ENCODE data around the gene MED26. TPM values are rescaled to one million over a fixed set of nuclear protein-coding genes. Genes with fewer than 3 reads are reported as not detected.

Gene MED26
- total RNA-seq, 1 donor from 2014 or later: 11.2 TPM

GRCh38 chr19:16571822-16572331, 56.1 kb downstream of the MED26 start:
- peaks cover 15% of the 10 kb centered on the region for H3K4me1 Mint-ChIP-seq (ENCODE audit: low read depth)
- H3K4me3 Mint-ChIP-seq (ENCODE audit: low read depth): peak overlapping the region; percentile 75
- no peak for DNase-seq (ENCODE audit: low spot score, unreplicated experiment)
- no peaks in the 10 kb centered on the region for H3K9me3 Mint-ChIP-seq (ENCODE audit: low read depth)
- peak overlapping the region; percentile 83 for H3K27ac Mint-ChIP-seq
- TF ChIP-seq, protein P1, sequence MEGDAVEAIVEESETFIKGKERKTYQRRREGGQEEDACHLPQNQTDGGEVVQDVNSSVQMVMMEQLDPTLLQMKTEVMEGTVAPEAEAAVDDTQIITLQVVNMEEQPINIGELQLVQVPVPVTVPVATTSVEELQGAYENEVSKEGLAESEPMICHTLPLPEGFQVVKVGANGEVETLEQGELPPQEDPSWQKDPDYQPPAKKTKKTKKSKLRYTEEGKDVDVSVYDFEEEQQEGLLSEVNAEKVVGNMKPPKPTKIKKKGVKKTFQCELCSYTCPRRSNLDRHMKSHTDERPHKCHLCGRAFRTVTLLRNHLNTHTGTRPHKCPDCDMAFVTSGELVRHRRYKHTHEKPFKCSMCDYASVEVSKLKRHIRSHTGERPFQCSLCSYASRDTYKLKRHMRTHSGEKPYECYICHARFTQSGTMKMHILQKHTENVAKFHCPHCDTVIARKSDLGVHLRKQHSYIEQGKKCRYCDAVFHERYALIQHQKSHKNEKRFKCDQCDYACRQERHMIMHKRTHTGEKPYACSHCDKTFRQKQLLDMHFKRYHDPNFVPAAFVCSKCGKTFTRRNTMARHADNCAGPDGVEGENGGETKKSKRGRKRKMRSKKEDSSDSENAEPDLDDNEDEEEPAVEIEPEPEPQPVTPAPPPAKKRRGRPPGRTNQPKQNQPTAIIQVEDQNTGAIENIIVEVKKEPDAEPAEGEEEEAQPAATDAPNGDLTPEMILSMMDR (IDR thresholded peaks at IDR 0.05; ENCODE audit: unreplicated experiment): no peak
- peaks cover 6% of the 10 kb centered on the region for H3K36me3 Mint-ChIP-seq (ENCODE audit: insufficient read depth)
- no peaks in the 10 kb centered on the region for H3K27me3 Mint-ChIP-seq

DNA sequence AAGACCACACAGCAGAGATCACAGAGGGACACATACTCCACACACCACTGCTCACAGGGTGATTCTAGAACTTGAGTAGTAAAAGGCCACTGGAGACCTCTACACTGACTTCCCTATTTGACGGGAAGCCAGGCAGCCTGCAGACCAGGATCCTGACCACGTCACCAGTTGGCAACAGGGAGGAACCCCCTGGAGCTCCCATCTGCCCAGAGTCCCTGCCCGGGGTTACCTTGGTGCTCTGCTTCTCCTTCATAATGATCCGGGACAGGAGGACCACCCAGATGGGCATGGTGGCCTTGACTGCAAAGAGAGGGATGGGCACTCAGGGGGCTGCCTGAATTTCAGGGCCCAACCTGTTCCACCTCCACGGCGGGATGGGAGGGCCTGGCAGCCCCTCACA, 56.7 kb downstream of the MED26 start:
- peaks cover 12% of the 10 kb centered on the region for H3K36me3 Mint-ChIP-seq (ENCODE audit: insufficient read depth)
- peak overlapping the region; percentile 83 for H3K27ac Mint-ChIP-seq
- peaks cover 4% of the 10 kb centered on the region for H3K9me3 Mint-ChIP-seq (ENCODE audit: low read depth)
- peaks cover 15% of the 10 kb centered on the region for H3K4me1 Mint-ChIP-seq (ENCODE audit: low read depth)
- no peaks in the 10 kb centered on the region for H3K27me3 Mint-ChIP-seq
- H3K4me3 Mint-ChIP-seq (ENCODE audit: low read depth): peak overlapping the region; percentile 75
- TF ChIP-seq, protein P1 (IDR thresholded peaks at IDR 0.05; ENCODE audit: unreplicated experiment): no peak
- DNase-seq (ENCODE audit: low spot score, unreplicated experiment): no peak

GRCh38 chr19:16569609-16570320, 58.2 kb downstream of the MED26 start:
- peaks cover 18% of the 10 kb centered on the region for H3K36me3 Mint-ChIP-seq (ENCODE audit: insufficient read depth)
- peak overlapping the region; percentile 27 for H3K27ac Mint-ChIP-seq
- DNase-seq (ENCODE audit: low spot score, unreplicated experiment): no peak
- H3K4me1 Mint-ChIP-seq (ENCODE audit: low read depth): peaks cover 20% of the 10 kb centered on the region
- TF ChIP-seq, protein P1 (IDR thresholded peaks at IDR 0.05; ENCODE audit: unreplicated experiment): no peak
- H3K9me3 Mint-ChIP-seq (ENCODE audit: low read depth): peaks cover 5% of the 10 kb centered on the region
- H3K27me3 Mint-ChIP-seq: no peaks in the 10 kb centered on the region
- peak overlapping the region; percentile 29 for H3K4me3 Mint-ChIP-seq (ENCODE audit: low read depth)

- Mint-ChIP-seq H3K27me3 (no peaks in the 10 kb centered on the region), H3K9me3 (ENCODE audit: low read depth) (peaks cover 5% of the 10 kb centered on the region), H3K36me3 (ENCODE audit: insufficient read depth) (peaks cover 28% of the 10 kb centered on the region), H3K4me1 (ENCODE audit: low read depth) (peaks cover 19% of the 10 kb centered on the region), H3K4me3 (ENCODE audit: low read depth) (no peak overlapping the region), H3K27ac (peak overlapping the region; percentile 21)
- TF ChIP-seq, protein P1 (IDR thresholded peaks at IDR 0.05; ENCODE audit: unreplicated experiment): no peak
- DNase-seq (ENCODE audit: low spot score, unreplicated experiment): no peak
These were observed 61.3 kb downstream of the MED26 start for GRCh38 chr19:16566702-16567101.

GRCh38 chr19:16566161-16566560, 61.8 kb downstream of the MED26 start:
- Mint-ChIP-seq H3K4me1 (ENCODE audit: low read depth) (peaks cover 15% of the 10 kb centered on the region), H3K9me3 (ENCODE audit: low read depth) (peaks cover 5% of the 10 kb centered on the region), H3K27ac (no peak overlapping the region), H3K4me3 (ENCODE audit: low read depth) (no peak overlapping the region), H3K27me3 (no peaks in the 10 kb centered on the region), H3K36me3 (ENCODE audit: insufficient read depth) (peaks cover 29% of the 10 kb centered on the region)
- TF ChIP-seq, protein P1 (IDR thresholded peaks at IDR 0.05; ENCODE audit: unreplicated experiment): no peak
- DNase-seq (ENCODE audit: low spot score, unreplicated experiment): no peak

All from progenitor cell of endocrine pancreas (in vitro differentiated cells).